ENCODE measurements around the gene GANC. TPM values are rescaled to one million over a fixed set of nuclear protein-coding genes. Genes with fewer than 3 reads are reported as not detected.

GANC gene
- total RNA-seq, 1 experiment from 2014 or later: 18.5 TPM

DNA sequence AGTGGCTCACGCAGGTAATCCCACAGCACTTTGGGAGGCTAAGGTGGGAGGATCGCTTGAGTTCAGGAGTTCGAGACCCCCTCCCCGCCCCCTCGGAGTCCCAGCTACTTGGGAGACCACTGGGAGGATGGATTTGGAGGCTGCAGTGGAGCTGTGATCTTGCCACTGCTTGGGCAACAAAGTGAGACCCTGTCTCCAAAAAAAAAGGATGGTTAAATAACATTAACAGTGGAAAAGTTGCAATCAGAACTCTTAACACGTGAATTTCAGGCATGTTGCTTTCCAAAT lies 1.6 kb downstream of the GANC start (continued):
- TF ChIP-seq, protein P1, sequence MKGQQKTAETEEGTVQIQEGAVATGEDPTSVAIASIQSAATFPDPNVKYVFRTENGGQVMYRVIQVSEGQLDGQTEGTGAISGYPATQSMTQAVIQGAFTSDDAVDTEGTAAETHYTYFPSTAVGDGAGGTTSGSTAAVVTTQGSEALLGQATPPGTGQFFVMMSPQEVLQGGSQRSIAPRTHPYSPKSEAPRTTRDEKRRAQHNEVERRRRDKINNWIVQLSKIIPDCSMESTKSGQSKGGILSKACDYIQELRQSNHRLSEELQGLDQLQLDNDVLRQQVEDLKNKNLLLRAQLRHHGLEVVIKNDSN (CRISPR knock-in tag; IDR thresholded peaks at IDR 0.05): no peak

DNA sequence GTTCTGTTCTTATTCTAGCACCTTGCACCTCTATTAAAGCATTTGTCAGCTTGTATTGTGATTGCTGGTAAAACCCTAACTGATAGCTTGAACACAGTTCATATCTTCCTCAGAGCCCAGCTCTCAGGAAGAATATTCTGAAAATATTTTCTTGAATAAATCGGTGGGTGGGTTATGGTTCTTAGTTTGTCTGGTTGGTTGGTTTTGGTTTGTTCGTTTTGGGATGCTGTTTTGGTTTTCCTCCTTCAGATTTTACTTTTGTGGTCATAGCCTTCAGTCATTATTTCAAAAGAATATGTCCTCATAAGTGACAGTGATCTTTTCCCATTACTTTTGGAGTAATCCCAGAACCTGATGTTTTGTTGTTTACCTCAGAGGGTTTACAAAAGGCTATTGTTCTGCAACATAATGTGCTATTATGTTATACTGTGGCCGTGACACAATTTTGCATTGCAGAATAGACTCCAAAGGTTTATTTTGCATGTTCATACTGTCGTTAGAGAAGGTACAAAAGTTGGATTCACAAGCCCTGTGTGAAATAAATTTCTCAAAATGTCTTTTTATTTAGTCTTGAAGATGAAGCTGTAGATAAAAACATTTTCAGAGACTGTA lies 2.9 kb downstream of the GANC start:
- H3K9me3 Mint-ChIP-seq: no peaks in the 10 kb centered on the region
- ATAC-seq (no peak), DNase-seq (ENCODE audit: low spot score) (no peak)
- peak overlapping the region; percentile 87 for H3K27ac Mint-ChIP-seq
- POLR2A ChIA-PET: no interaction called here
- H3K36me3 Mint-ChIP-seq: peaks cover 4% of the 10 kb centered on the region; the same call in 1 of the 2 replicates
- H3K27me3 Mint-ChIP-seq (ENCODE audit: low read depth): no peaks in the 10 kb centered on the region
- H3K4me1 Mint-ChIP-seq: peaks cover 32% of the 10 kb centered on the region
- TF ChIP-seq, protein P2, sequence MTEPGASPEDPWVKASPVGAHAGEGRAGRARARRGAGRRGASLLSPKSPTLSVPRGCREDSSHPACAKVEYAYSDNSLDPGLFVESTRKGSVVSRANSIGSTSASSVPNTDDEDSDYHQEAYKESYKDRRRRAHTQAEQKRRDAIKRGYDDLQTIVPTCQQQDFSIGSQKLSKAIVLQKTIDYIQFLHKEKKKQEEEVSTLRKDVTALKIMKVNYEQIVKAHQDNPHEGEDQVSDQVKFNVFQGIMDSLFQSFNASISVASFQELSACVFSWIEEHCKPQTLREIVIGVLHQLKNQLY (CRISPR knock-in tag; IDR thresholded peaks at IDR 0.05): no peak
- TF ChIP-seq CREM (CRISPR knock-in tag; IDR thresholded peaks at IDR 0.05) (no peak), MXD4 (CRISPR knock-in tag; IDR thresholded peaks at IDR 0.05; ENCODE audit: borderline replicate concordance) (no peak), IRF2 (CRISPR knock-in tag; IDR thresholded peaks at IDR 0.05; ENCODE audit: borderline replicate concordance, low read depth) (no peak), ZNF138 (CRISPR knock-in tag; conservative IDR thresholded peaks at IDR 0.05) (no peak), ZNF671 (CRISPR knock-in tag; IDR thresholded peaks at IDR 0.05) (no peak), NR1H2 (CRISPR knock-in tag; IDR thresholded peaks at IDR 0.05) (no peak), ZBTB21 (CRISPR knock-in tag; IDR thresholded peaks at IDR 0.05; ENCODE audit: borderline replicate concordance) (no peak), SMAD3 (CRISPR knock-in tag; IDR thresholded peaks at IDR 0.05; ENCODE audit: borderline replicate concordance) (no peak), GABPB1 (CRISPR knock-in tag; IDR thresholded peaks at IDR 0.05) (no peak), SP1 (CRISPR knock-in tag; conservative IDR thresholded peaks at IDR 0.05) (no peak), JUN (CRISPR knock-in tag; IDR thresholded peaks at IDR 0.05) (no peak), CREB1 (CRISPR knock-in tag; IDR thresholded peaks at IDR 0.05) (no peak), CBFB (CRISPR knock-in tag; IDR thresholded peaks at IDR 0.05; ENCODE audit: low read depth) (no peak)
- TF ChIP-seq, protein P3, sequence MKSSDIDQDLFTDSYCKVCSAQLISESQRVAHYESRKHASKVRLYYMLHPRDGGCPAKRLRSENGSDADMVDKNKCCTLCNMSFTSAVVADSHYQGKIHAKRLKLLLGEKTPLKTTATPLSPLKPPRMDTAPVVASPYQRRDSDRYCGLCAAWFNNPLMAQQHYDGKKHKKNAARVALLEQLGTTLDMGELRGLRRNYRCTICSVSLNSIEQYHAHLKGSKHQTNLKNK (CRISPR knock-in tag; IDR thresholded peaks at IDR 0.05): no peak
- TF ChIP-seq, protein P4, sequence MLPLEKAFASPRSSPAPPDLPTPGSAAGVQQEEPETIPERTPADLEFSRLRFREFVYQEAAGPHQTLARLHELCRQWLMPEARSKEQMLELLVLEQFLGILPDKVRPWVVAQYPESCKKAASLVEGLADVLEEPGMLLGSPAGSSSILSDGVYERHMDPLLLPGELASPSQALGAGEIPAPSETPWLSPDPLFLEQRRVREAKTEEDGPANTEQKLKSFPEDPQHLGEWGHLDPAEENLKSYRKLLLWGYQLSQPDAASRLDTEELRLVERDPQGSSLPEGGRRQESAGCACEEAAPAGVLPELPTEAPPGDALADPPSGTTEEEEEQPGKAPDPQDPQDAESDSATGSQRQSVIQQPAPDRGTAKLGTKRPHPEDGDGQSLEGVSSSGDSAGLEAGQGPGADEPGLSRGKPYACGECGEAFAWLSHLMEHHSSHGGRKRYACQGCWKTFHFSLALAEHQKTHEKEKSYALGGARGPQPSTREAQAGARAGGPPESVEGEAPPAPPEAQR (CRISPR knock-in tag; IDR thresholded peaks at IDR 0.05): no peak
- TF ChIP-seq, protein P5, sequence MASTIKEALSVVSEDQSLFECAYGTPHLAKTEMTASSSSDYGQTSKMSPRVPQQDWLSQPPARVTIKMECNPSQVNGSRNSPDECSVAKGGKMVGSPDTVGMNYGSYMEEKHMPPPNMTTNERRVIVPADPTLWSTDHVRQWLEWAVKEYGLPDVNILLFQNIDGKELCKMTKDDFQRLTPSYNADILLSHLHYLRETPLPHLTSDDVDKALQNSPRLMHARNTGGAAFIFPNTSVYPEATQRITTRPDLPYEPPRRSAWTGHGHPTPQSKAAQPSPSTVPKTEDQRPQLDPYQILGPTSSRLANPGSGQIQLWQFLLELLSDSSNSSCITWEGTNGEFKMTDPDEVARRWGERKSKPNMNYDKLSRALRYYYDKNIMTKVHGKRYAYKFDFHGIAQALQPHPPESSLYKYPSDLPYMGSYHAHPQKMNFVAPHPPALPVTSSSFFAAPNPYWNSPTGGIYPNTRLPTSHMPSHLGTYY (CRISPR knock-in tag; IDR thresholded peaks at IDR 0.05): no peak
- TF ChIP-seq, protein P6, sequence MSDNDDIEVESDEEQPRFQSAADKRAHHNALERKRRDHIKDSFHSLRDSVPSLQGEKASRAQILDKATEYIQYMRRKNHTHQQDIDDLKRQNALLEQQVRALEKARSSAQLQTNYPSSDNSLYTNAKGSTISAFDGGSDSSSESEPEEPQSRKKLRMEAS (CRISPR knock-in tag; IDR thresholded peaks at IDR 0.05): no peak
- TF ChIP-seq, protein P7, sequence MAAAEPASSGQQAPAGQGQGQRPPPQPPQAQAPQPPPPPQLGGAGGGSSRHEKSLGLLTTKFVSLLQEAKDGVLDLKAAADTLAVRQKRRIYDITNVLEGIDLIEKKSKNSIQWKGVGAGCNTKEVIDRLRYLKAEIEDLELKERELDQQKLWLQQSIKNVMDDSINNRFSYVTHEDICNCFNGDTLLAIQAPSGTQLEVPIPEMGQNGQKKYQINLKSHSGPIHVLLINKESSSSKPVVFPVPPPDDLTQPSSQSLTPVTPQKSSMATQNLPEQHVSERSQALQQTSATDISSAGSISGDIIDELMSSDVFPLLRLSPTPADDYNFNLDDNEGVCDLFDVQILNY (CRISPR knock-in tag; IDR thresholded peaks at IDR 0.05): no peak
- peak overlapping the region; percentile 40 for H3K4me3 Mint-ChIP-seq
- CTCF ChIA-PET: interaction anchor here (1.8 kb wide), 1 partner anchor 109 kb away, joined by 9 read pairs; no protein-coding TSS in a partner anchor

Data from WTC11 (cell line).